ENCODE results near the gene SERPINB1. TPM values are rescaled to one million over a fixed set of nuclear protein-coding genes. Genes with fewer than 3 reads are reported as not detected.

The SERPINB1 gene
- total and polyA plus RNA-seq, 3 donors from 2014 or later = 15.0 to 19.6 (median 19.4) TPM

DNA sequence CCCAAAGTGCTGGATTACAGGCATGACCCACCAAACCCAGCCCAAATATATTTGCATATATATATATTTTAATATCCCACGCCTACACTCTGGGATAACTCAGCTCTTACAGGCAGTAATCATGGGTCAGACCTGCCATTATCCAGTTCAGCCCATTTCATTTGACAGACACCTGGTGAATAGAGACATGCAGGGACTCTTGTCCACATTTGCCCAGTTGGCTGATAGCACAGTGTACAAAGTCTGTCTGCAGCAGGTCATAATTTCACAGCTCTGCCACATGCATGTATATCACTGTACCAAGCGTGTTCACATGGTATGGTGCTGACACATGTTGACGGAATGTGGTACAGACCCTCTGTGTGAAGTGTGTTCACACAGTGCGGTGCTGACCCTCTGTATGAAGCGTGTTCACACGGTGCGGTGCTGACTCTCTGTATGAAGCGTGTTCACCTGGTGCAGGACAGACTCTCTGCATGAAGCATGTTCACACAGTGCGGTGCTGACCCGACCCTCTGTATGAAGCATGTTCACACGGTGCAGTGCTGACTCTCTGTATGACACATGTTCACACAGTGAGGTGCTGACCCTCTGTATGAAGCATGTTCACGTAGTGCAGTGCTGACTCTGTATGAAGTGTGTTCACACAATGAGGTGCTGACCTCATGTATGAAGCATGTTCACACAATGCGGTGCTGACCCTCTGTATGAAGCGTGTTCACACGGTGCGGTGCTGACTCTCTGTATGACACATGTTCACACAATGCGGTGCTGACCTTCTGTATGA is 10.3 kb upstream of the SERPINB1 start:
- H3K4me3 ChIP-seq = no peak overlapping the region
- peaks cover 31% of the 10 kb centered on the region for H3K4me1 ChIP-seq
- no peak for TF ChIP-seq CTCF (IDR thresholded peaks at IDR 0.05)
- no peak for TF ChIP-seq POLR2A (IDR thresholded peaks at IDR 0.05)
- no peaks in the 10 kb centered on the region for H3K36me3 ChIP-seq (ENCODE audit: low read depth, missing control alignments)
- no peak overlapping the region for H3K27ac ChIP-seq
- intact Hi-C loops (cut with DNase I; ENCODE audit: low total_unique reads) = no loop called here
- no peaks in the 10 kb centered on the region for H3K9me3 ChIP-seq
- no peaks in the 10 kb centered on the region for H3K27me3 ChIP-seq
- DNase-seq = no peak
- 90 to 95% methylated on average over 17 of the region's 17 CpGs for WGBS, 2 donors

- Histone ChIP-seq H3K4me1 (peaks cover 34% of the 10 kb centered on the region), H3K36me3 (ENCODE audit: low read depth, missing control alignments) (no peaks in the 10 kb centered on the region), H3K27me3 (no peaks in the 10 kb centered on the region), H3K9me3 (no peaks in the 10 kb centered on the region), H3K4me3 (no peak overlapping the region), H3K27ac (peak overlapping the region in 1 of 2 donors; percentile 42)
- intact Hi-C loops (cut with DNase I; ENCODE audit: low total_unique reads) = no loop called here
- no peak for DNase-seq
- TF ChIP-seq CTCF (IDR thresholded peaks at IDR 0.05) = no peak
- TF ChIP-seq POLR2A (IDR thresholded peaks at IDR 0.05) = no peak
- 34 to 40% methylated on average over 5 of the region's 5 CpGs for WGBS, 2 donors
Observed at GRCh38 chr6:2850538-2851113, 9.0 kb upstream of the SERPINB1 start.

DNA sequence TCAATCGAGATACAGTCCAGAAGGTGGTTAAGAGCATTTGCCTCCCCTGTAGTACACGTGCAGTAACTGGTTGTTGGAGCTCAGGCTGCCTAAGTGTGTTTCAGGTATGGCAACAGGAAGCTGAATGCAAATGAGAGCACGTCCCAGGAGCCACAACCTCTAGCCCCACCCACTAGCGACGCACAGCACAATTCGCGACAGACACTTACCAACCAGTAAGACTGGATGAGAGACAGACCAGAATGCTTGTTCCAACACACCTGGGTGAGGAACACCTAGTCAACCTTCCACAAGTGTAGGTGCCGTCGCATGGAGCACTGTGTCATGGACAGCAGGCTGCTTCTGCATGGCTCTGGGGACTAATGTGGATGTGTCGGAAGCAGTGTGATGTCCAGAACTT is 7.2 kb upstream of the SERPINB1 start:
- H3K9me3 ChIP-seq = no peaks in the 10 kb centered on the region
- H3K4me1 ChIP-seq = peaks cover 17% of the 10 kb centered on the region
- intact Hi-C loops (cut with DNase I; ENCODE audit: low total_unique reads) = loop anchor here (10.0 kb wide), 2 partner anchors 86 to 206 kb away; no protein-coding TSS in a partner anchor
- no peaks in the 10 kb centered on the region for H3K27me3 ChIP-seq
- 94 to 97% methylated on average over 10 of the region's 10 CpGs for WGBS, 2 donors
- no peaks in the 10 kb centered on the region for H3K36me3 ChIP-seq (ENCODE audit: low read depth, missing control alignments)
- H3K27ac ChIP-seq = no peak overlapping the region
- DNase-seq = no peak
- TF ChIP-seq POLR2A (IDR thresholded peaks at IDR 0.05) (no peak), CTCF (IDR thresholded peaks at IDR 0.05) (no peak)
- no peak overlapping the region for H3K4me3 ChIP-seq

DNA sequence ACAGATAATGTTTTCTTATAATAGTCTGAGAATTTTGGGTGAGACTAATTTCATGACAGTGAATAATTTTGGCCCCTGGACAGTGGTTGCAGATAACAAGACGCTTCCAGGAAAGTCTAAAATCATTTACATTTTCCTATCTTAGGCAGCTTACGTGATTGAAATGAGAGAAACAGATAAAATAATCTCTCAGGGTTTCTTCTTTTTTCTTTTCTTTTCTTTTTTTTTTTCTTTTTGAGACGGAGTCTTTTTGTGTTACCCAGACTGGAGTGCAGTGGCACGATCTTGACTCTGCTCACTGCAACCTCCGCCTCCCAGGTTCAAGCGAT is 4.2 kb upstream of the SERPINB1 start:
- H3K27me3 ChIP-seq = no peaks in the 10 kb centered on the region
- H3K36me3 ChIP-seq (ENCODE audit: low read depth, missing control alignments) = no peaks in the 10 kb centered on the region
- peaks cover 12% of the 10 kb centered on the region for H3K4me1 ChIP-seq
- intact Hi-C loops (cut with DNase I; ENCODE audit: low total_unique reads) = loop anchor here (10.0 kb wide), 2 partner anchors 89 to 209 kb away; no protein-coding TSS in a partner anchor
- 63 to 75% methylated on average over 6 of the region's 6 CpGs for WGBS, 2 donors
- TF ChIP-seq CTCF (IDR thresholded peaks at IDR 0.05) = no peak
- TF ChIP-seq POLR2A (IDR thresholded peaks at IDR 0.05) = no peak
- no peak for DNase-seq
- H3K4me3 ChIP-seq = no peak overlapping the region
- no peaks in the 10 kb centered on the region for H3K9me3 ChIP-seq
- peak overlapping the region in 1 of 2 donors; percentile 81 for H3K27ac ChIP-seq

Data from testis (tissue), 3 donors.